WI38 (cell line): ENCODE data around the gene PPP2R3A.
"Not testable (repeated sequence)": the region's sequence is repeated elsewhere in the genome, so short reads cannot be mapped to it uniquely, and the experiment has no call there.

ENCODE experiments used
- H3K4me3 ChIP-seq: 2 replicates; pipeline ENCODE4 v1.5.1; 2011; ENCODE audit warnings: low read depth, mild to moderate bottlenecking, control low read depth, low read length
- CTCF ChIP-seq: IDR thresholded peaks from 2 replicates; pipeline ENCODE4 v1.5.1; 2012; ENCODE audit warnings: low read depth, mild to moderate bottlenecking, control low read depth, low read length

PPP2R3A gene

GRCh38 chr3:136110481-136110880, 145.0 kb downstream of the PPP2R3A start:
- no peak for TF ChIP-seq CTCF

DNA sequence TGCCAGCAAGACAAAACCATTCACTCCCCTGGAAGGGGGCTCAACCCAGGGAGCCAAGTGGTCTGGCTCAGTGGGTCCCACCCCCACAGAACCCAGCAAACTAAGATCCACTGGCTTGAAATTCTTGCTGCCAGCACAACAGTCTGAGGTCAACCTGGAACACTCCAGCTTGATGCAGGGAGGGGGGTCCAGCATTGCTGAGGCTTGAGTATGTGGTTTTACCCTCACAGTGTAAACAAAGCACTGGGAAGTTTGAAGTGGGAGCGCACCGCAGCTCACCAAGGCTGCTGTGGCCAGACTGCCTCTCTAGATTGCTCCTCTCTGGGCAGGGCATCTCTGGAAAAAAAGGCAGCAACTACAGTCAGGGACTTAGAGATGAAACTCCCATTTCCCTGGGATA, 148.9 kb downstream of the PPP2R3A start:
- no peak overlapping the region for H3K4me3 ChIP-seq
- TF ChIP-seq CTCF: no peak

More at GRCh38 chr3:136110481-136110880, 145.0 kb downstream of the PPP2R3A start:
- no peak overlapping the region for H3K4me3 ChIP-seq

- not testable (repeated sequence) for H3K4me3 ChIP-seq
Observed at GRCh38 chr3:136119332-136119731, 153.8 kb downstream of the PPP2R3A start.

DNA sequence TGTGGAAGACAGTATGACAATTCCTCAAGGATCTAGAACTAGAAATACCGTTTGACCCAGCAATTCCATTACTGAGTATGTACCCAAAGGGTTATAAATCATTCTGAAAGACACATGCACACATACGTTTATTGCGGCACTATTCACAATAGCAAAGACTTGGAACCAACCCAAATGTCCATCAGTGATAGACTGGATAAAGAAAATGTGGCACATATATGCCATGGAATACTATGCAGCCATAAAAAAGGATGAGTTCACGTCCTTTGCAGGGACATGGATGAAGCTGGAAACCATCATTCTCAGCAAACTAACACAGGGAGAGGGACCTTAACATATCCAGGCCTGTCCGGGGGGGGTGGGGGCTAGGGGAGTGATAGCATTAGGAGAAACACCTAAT, 154.3 kb downstream of the PPP2R3A start:
- not testable (repeated sequence) for H3K4me3 ChIP-seq

DNA sequence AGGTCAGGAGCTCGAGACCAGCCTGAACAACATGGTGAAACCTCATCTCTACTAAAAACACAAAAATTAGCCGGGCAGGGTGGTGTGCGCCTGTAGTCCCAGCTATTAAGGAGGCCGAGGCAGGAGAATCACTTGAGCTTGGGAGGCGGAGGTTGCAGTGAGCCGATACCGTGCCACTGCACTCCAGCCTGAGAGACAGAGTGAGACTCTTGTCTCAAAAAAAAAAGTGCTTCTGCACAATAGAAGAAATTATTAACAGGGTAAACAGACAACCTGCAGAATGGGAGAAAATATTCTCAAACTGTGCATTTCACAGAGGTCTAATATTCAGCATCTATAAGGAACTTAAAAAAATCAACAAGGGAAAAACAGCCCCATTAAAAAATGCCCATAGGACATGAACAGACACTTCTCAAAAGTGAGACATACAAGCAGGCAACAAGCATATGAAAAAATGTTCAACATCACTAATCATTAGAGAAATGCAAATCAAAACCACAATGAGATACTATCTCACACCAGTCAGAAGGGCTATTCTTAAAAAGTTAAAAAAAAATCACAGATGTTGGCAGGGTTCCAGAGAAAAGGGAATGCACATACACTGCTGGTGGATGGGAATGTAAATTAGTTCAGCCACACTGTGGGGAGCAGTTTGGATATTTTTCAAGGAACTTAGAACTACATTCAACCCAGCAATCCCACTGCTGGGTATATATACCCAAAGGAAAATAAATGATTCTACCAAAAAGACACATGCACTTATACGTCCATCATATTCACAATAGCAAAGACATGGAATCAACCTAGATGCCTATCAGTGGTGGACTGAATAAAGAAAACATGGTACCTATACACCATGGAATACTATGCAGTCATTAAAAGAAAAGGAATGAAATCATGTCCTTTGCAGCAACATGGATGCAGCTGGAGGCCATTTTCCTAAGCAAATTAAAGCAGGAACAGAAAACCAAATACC, 155.1 kb downstream of the PPP2R3A start:
- no peak for TF ChIP-seq CTCF
- H3K4me3 ChIP-seq: no peak overlapping the region

- H3K4me3 ChIP-seq: no peak overlapping the region
- TF ChIP-seq CTCF: no peak
Observed at GRCh38 chr3:136122006-136122405, 156.5 kb downstream of the PPP2R3A start.

- not testable (repeated sequence) for H3K4me3 ChIP-seq
Observed at GRCh38 chr3:136131647-136132046, 166.1 kb downstream of the PPP2R3A start.

DNA sequence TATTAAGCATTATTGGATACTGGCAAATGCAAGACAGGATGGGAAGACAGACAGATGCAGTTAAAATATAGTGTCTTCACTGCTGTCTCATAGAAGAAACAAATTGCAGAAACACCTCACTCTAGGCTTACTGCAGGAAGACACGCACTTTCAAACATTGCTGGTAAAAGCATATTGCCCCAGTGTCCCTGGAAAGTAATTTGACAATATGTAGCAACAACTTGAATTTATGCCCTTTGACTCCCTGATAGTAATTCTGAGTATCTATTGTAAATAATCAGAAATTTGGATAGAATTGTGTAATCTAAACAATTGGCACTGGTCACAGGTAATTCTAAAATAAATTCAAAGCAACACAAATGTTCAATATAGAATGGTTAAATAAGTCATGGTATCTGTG, 168.6 kb downstream of the PPP2R3A start:
- TF ChIP-seq CTCF: no peak
- H3K4me3 ChIP-seq: no peak overlapping the region

GRCh38 chr3:136135039-136135802, 169.7 kb downstream of the PPP2R3A start:
- no peak overlapping the region for H3K4me3 ChIP-seq
- TF ChIP-seq CTCF: no peak
